HG02885 (cell line): ENCODE data around the gene PGAM2.
"Not testable (repeated sequence)": the region's sequence is repeated elsewhere in the genome, so short reads cannot be mapped to it uniquely, and the experiment has no call there.

Source experiments
- ATAC-seq: cut with Tn5 transposase; IDR thresholded peaks from one replicate; pipeline ENCODE4 v1.9.1; 2021; ENCODE audit warnings: mild to moderate bottlenecking; ENCODE audit not compliant: unreplicated experiment, poor library complexity

Gene PGAM2

GRCh38 chr7:44056681-44057080, 8.7 kb downstream of the PGAM2 start:
- no peak for ATAC-seq

- ATAC-seq: no peak
Measured at GRCh38 chr7:44052771-44053365, 12.5 kb downstream of the PGAM2 start.

DNA sequence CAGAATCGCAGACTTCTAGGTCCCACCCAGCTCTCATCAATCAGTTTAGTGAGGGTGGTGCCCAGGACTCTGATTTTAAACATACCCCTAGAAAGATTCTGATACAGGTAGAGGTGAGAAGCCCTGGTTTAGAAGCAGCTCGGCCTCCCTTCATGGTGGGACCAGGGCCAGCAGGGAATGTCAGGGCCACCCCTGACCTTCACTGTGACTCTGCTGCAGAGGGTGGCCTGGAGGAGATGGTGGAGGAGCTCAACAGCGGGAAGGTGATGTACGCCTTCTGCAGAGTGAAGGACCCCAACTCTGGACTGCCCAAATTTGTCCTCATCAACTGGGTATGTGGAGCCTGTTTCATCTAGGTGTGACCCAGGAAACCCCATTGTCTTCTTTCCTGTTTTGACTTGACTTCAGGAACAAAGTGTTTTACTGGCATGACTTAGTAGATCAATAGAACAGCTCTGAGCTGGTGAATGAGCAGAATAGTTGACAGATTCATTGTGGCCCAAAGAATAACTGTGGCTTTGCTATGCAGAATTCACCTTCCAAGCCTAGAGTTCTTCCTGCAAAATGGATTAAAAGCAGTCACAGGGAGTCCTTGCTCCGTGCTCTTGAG, 13.7 kb downstream of the PGAM2 start:
- no peak for ATAC-seq

DNA sequence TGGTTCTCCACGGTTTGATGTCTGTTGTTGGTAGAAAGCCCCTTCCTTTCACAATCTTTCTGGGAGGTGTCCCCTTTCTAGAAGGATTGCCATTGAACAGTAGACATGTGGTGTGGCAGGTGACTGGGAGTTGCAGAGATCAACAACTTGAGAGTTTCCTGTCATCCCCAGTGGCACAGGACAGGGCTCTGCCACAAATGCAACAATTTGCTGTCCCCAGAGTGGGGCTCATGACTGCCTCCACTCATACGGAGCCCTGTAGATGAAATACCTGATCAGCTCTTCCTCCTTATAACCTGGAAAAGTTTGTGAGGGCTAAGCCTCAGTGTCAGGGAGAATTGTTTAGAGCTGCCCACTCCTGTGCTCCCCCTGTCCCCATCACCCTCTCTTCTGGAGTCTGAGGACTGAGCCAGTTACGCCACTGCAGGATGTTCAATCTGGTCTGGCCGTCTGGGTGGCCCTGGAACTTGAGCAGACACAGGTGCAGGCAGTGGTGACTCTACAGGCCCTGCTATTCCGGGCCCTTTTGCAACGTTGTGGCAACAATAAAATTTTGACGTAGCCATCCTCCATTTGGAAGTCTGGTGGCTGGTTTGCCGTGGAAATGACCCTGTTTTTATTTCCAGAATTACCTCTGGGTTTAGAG, 14.3 kb downstream of the PGAM2 start:
- ATAC-seq: no peak

DNA sequence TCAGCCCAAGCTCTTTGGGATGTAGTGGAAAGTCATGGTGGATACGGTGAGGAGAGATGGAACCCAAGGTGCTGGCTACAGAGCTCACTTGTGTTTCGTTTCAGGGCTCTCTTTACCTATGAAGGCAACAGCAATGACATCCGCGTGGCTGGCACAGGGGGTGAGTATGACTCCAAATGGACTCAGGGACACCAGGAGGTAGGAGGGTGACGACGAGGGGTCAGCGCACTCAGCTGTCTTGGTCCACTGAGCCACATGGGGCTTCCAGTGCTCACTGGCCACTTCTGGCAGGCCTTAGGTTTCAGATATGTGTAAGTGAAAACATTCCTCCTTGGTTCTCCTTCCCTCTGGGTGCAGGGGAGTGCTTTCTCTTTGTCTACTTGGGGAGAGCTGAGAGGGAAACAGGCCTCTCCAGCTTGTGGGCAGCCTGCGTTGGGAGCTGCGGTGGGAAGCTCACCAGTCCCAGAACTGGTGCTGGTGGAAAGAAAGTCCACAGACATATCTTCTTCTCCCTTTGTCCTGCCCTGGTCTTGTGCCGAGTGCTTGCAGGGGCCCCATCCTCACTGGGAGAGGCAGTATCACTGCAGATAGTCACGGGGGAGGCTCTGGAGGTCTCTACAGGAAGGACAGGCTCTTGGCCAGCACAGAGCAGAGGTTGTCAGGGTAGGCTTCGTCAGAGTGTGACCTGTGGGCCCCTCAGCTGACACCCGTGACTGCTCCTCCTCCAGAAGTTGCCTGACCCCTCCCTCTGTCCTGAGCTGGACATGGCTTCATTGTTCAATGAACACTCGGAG, 15.0 kb downstream of the PGAM2 start:
- ATAC-seq: no peak

DNA sequence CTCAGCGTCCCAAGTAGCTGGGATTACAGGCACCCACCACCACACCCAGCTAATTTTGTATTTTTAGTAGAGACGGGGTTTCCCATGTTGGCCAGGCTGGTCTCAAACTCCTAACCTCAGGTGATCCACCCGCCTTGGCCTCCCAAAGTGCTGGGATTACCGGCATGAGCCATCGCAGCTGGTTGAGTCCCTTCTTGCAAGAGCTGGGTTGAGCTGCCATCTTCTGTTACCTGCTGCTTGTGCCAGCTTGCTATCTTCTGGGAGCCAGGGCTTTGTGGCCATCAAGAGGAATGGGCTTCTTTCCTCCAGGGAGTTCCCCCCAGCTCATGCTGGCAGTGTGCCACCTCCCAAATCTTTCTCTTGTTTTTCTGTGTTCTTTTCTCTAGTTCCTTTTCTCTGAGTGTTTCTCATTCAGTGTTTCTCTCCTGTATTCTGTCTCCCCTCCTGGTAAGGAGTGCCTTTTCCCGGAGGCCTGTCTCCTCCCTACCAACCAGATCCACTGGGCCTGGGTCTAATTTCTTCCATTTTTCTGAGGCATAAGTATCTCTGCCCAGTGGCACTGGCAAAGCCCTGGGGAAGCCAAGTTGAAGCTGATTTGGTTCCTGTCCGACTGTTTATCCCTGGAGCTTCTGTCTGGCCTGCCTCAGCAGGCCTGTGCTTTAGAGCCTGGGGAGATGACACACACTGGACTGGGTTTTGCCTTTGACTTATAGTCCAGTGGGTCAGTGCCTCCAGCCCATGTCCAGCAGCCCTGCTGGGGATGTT, 17.2 kb downstream of the PGAM2 start:
- no peak for ATAC-seq

GRCh38 chr7:44046321-44047061, 18.9 kb downstream of the PGAM2 start:
- no peak for ATAC-seq

- ATAC-seq: peak; percentile 11
Measured at GRCh38 chr7:44045226-44046014, 19.9 kb downstream of the PGAM2 start.

DNA sequence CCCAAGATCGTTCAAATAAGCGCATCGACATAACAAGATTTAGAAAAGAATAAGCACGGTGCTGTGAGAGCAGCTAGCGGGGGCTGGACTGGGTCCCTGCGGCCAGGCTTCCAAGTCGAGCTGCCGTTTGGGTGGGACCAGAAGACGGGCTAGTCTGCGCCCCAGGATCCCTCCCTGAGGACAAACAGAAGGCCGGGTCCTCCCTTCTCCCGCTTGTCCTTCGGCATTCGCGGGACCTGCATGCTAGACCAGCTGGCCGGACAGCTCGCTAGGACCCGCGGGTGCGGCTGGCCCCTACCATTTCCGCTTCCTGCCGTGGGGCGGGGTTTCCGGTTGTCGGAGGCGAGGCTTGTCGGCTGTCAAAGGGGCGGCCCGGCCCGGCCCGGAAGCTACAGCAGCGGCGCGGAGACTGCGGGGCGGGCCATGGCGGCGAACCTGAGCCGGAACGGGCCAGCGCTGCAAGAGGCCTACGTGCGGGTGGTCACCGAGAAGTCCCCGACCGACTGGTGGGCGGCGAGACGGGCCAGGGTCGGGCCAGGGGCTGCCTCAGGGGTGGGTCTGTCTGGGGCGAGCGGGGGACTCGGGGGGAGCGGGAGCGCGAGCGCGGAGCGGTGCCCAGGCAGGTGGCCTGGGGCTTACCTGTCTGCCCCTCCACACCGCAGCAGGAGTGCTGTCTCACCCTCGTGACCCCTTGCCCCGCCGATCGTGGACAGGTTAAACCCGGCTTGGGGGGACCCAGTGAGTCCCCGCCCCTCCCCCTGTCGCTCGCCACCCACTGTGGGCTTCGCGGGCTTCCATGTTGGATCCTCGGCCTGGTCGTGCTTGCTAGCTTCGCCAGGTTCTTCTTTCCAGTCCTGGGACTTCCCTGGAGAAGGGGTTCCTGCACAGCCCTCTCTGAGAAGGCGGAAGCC, 20.8 kb downstream of the PGAM2 start, which contains the start of gene DBNL:
TSS of gene DBNL (plus strand) at position 388 of the 911 bp plus-strand sequence. CDS start at position 424, 36 bp downstream.
- ATAC-seq: peak; percentile 74

GRCh38 chr7:44043902-44044301, 21.5 kb downstream of the PGAM2 start:
- ATAC-seq: no peak

DNA sequence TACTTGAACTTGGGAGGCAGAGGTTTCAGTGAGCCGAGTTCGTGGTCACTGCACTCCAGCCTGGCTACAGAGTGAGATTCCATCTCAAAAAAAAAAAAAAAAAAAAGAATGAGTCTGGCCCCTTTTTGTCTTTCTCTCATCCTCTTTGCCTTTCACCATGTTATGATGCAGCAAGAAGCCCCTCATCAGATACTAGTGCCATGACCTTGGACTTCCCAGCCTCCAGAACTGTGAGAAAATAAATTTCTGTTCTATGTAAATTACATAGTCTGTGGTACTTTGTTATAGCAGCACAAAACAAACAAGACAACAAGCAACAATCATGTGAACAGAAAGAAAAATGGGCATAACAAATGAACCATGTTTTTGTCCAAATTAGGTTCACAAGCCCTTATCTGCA, 23.1 kb downstream of the PGAM2 start:
- ATAC-seq: no peak

GRCh38 chr7:44040493-44040891, 24.9 kb downstream of the PGAM2 start:
- ATAC-seq: peak; percentile 51

DNA sequence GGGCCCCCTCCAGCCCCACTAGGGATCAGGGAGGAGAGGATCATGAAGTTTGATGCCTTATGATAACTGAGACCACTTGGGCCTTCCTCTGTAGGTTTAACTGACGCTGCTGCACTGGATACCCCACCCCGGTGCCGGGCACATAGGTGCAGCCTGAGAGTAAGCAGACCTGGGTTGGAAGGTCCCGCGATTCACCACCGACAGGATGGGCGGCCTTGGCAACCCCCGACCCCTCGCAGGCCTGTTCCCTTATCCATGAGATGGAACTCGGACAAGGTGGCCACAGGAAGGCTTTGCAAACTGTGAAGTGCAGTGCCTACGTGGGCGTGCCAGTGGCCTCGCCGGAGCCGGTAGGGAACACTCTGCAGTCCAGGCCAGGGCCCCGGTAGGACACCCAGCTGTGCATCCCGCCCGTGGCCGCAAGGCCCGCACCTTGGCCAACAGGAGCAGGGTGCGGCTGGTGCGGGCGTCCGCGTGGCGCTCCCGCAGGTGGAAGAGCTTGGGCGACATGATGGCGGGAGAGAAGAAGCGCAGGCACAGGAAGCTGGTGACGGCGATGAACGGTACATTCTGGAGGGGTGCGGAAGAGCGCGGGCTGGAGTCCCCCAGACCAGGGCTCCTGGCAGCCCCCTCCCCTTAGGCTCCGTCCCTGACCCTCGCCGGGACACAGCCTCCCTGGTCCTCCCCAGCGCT, 25.4 kb downstream of the PGAM2 start:
- peak; percentile 0 for ATAC-seq

- ATAC-seq: peak; percentile 66
Measured at GRCh38 chr7:44038961-44039558, 26.3 kb downstream of the PGAM2 start.

- ATAC-seq: not testable (repeated sequence)
Measured at GRCh38 chr7:44038553-44038952, 26.8 kb downstream of the PGAM2 start.

DNA sequence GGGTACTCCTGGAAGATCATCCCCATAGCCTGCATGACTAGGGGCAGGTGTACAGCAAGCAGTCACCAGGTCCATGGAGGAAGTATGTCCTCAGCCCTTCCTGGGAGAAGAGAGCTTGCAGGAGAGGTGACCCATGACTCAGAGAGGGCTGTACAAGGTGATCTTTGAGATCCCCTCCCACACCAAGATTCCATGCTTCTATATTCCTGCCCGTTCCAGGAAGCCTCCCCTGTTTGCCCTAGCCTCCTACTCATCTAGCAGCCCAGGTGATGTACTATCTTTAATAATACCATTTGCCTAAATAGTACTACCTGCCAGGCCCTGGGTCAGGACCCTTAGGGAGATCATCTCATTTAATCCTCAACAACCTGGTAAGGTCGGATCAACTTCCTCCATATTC, 27.4 kb downstream of the PGAM2 start:
- ATAC-seq: not testable (repeated sequence)

DNA sequence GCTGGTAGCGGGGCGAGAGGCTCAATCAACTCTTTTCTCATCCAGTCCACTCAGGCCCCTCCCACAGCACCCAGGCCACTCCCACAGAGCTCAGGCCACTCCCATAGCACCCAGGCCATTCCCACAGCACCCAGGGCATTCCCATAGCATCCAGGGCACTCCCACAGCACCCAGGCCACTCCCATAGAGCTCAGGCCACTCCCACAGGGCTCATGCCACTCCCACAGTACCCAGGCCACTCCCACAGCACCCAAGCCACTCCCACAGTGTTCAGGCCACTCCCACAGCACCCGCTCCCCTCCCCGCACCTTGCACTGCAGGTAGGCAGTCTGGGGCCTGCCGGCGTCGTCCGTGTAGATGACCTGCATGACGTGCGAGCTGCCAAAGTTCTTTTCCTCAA, 29.0 kb downstream of the PGAM2 start:
- not testable (repeated sequence) for ATAC-seq
